Fibroblast of upper back skin (primary cell): ENCODE results near the gene MIF.
"Not testable (repeated sequence)": the region's sequence is repeated elsewhere in the genome, so short reads cannot be mapped to it uniquely, and the experiment has no call there.

ENCODE experiments used
- DNase-seq: peaks from one replicate; pipeline ENCODE4 v3.0.0-alpha.2; 2013

MIF gene

DNA sequence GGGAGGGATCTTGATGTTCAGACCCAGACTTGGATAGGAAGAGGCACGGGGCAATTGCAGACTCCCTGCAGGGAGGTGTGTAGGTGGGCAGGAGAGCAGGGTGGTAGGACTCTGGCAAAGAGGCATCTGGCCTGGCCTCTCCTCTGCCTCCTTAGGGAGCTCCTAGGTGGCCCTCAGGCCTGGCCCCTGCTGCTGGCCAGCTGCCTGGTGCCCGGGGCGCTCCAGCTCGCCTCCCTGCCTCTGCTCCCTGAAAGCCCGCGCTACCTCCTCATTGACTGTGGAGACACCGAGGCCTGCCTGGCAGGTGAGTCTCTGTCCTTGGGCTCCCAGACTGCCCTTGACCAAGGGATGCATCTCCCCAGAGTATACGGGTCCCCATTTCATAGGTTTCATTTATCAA is 16.6 kb upstream of the MIF start:
- DNase-seq = no peak

GRCh38 chr22:23878219-23878618 is 16.0 kb upstream of the MIF start:
- no peak for DNase-seq

GRCh38 chr22:23882370-23882769 is 11.8 kb upstream of the MIF start:
- DNase-seq = no peak

GRCh38 chr22:23883658-23884057 is 10.5 kb upstream of the MIF start:
- no peak for DNase-seq

DNA sequence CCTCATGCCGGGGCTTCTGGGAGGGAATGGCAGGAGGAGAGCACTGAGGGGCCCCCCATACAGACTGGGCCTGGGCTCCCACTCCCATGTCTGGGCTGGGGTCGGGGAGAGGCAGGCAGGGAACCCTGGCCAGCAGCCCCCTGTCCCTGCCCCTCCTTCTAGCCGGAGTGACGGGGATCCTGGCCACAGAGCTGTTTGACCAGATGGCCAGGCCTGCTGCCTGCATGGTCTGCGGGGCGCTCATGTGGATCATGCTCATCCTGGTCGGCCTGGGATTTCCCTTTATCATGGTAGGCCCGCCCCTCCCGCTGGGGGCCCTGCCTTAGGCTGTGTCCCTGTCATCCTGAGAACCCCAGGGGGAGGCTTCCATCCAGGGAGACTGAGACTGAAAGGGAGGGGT is 10.0 kb upstream of the MIF start:
- no peak for DNase-seq

DNA sequence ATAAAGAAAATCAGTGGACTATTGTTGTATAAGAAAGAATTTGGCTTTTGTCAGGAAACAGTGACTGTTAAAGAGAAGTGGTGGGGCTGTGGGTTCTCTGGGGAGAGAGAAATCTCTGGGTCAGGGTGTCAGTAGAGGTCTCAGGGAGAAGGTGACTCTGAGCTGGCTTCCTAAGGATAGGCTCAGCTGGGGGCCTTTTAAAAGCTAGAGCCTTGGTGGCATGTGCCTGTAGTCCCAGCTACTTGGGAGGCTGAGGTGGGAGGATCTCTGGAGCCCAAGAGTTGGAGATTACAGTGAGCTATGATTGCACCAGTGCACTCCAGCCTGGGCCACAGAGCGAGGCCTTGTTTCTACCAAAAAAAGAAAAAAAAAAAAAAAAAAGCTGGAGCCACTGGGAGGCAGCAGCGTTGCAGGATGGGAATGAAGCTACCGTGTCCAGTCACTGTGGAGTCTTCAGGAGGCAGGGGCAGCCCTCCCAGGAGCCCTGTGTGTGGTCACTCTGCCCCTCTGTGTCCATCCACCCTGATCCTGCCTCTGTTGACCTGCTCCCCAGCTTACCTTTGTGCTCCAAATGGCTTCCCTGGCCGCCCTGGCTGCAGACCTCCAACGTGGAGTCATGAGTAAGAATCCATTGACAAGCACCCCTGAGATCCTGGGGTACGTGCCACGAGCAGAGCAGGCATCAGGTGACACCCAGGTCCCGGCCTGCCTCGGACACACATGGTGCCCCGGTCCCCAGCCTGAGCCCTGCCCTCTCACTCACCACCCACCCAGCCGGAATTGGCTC is 5.4 kb upstream of the MIF start:
- DNase-seq = peak; percentile 24

DNA sequence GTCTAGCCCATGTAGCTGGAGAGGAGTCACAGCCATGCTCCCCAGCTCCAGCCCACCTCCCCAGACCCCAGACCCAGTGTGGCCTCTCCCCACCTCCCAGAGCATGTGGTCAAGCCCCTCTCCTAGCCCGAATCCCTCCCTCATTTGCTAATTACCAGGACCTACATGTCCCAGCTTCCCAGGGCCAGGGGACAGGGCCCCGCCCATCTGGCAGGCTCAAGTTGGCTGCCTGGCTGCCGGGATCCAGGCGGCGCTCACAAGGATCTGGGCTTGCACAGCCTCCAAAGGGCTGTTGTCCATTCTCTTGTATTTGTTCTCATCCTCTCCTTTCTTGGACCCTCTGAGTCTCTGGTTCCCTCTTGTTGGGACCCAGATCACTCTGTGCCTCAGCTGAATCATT is 4.6 kb upstream of the MIF start:
- DNase-seq = no peak

GRCh38 chr22:23891726-23892125 is 2.5 kb upstream of the MIF start:
- no peak for DNase-seq

DNA sequence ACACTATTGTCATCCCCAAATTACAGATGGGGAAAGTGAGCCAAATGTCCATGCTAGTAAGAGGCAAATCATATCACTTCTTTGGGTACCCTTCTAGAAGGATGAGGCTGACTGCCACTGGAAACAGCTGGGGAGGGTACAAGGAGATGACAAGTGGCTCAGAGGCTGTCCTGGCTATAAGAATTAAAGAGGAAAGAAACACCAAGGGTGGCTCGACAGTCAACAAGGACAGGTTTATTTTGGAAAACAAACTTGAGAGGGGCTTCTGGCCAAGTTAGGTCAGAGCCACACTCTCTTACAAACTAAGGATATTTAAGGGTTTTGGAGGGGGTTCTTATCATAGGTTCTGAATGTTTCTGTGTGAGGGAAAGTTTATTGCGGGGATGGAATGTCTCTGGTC is 2.1 kb upstream of the MIF start:
- DNase-seq = no peak

- DNase-seq = no peak
Observed at GRCh38 chr22:23892706-23893105, 1.5 kb upstream of the MIF start.

DNA sequence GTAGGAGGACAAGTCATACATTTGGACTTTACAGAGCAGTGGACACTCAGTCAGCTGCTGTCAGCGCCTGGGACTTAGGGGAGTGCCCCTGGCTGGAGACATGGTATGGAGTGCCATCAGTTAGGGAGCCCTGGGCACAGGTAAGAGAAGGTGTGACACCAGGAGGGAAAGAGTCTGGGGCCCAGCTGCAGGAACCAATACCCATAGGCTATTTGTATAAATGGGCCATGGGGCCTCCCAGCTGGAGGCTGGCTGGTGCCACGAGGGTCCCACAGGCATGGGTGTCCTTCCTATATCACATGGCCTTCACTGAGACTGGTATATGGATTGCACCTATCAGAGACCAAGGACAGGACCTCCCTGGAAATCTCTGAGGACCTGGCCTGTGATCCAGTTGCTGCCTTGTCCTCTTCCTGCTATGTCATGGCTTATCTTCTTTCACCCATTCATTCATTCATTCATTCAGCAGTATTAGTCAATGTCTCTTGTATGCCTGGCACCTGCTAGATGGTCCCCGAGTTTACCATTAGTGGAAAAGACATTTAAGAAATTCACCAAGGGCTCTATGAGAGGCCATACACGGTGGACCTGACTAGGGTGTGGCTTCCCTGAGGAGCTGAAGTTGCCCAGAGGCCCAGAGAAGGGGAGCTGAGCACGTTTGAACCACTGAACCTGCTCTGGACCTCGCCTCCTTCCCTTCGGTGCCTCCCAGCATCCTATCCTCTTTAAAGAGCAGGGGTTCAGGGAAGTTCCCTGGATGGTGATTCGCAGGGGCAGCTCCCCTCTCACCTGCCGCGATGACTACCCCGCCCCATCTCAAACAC is 850 bp upstream of the MIF start:
- DNase-seq = no peak

- peak; percentile 74 for DNase-seq
Observed at GRCh38 chr22:23894710-23895598, 771 bp downstream of the MIF start.

- no peak for DNase-seq
Observed at GRCh38 chr22:23895599-23896144, 1.5 kb downstream of the MIF start.

- DNase-seq = no peak
Observed at GRCh38 chr22:23896166-23896522, 2.0 kb downstream of the MIF start.

- no peak for DNase-seq
Observed at GRCh38 chr22:23896523-23897186, 2.5 kb downstream of the MIF start.

GRCh38 chr22:23897320-23897719 is 3.1 kb downstream of the MIF start:
- DNase-seq = no peak

DNA sequence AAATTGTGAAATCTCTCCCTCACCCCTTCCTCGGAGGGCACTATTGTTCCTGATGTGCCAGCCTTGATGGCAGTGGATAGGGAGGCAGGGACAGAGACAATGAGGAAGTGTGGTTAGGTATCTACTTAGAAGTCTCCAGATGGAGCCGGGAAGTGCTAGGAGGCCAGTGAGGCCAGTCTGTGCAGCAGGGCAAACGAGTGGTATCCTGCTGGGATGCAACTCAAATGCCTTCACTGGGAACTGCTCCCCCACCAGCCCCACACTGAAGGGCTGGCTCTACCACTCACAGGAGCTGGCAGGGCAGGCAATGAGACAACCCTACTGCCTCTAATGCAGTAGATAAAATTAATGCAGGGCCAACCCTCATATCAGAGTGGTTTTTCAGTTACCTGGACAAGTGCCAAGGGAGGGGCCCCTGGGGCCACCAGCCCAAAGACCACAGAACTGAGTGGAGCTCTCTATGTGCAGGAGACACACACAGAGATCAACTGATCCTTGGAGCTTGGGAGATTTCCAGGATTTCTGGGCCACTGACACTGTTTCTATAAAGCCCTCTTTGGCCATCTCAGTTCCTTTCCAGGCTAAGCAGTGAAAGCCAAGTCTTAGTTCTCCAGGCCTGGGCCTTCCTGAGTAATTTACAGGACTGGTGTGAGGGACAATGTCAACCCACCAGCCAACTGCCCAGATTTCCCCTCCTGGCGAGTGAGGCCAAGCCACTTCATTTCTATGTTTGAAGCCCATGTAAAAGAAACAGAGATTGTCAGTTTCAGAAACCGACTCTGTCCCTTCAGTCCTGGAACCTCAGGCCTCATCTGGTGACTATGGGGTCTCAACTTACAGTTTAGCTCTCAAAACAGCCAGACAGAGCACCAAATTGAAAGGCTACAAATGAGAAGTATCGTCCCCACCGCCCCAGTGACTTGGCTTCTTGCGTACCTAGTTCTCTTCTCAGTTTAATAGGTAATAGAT is 4.1 kb downstream of the MIF start:
- no peak for DNase-seq

DNA sequence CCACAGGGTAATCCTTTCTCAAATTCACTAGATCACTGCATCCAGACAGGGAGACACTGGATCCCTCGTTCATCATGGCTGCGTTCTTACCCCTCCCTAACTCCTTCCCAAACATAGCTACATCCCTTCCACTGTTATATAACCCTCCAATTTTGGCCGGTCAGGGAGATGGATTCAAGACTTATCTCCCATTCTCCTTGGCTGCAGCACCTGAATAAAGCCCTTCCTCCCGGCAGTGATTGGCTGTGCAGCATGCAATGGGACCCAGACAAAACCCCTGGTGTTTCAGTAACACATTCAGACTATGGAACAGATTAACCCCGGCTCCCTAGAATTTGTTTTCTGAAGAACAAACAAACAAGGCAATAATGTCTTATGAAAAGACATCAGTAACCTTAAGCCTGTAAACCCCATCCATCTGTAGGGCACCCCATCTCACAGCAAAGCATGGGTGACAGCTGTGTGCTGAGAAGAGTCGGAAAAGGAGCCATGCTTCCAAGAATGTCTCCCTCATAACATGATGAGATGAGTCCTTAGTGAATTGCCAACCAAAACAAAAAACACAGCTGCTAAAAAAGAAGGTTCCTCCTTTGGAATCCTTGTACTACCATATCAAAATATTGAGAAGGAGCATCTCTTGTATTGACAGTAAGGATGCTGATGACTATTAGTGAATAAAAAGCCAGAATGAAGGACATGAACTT is 5.0 kb downstream of the MIF start:
- no peak for DNase-seq

GRCh38 chr22:23900227-23900626 is 6.0 kb downstream of the MIF start:
- not testable (repeated sequence) for DNase-seq

DNA sequence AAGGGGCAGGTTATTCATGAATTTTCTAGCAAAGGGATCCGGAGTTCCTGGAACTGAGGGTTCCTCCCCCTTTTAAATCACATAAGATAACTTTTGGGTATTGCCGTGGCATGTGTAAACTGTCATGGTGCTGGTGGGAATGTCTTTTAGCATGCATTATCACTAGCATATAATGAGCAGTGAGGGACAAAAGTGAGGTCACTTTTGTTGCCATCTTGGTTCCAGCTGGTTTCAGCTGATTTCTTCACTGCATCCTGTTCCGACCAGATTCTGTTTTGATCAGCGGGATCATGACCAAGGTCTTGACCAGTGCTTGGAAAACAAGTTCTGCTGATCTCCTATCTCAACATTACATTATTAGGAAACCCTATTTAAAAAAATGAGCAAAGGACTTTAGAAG is 7.4 kb downstream of the MIF start:
- DNase-seq = no peak
